Measurements from ENCODE around the gene TEAD1.

DNA sequence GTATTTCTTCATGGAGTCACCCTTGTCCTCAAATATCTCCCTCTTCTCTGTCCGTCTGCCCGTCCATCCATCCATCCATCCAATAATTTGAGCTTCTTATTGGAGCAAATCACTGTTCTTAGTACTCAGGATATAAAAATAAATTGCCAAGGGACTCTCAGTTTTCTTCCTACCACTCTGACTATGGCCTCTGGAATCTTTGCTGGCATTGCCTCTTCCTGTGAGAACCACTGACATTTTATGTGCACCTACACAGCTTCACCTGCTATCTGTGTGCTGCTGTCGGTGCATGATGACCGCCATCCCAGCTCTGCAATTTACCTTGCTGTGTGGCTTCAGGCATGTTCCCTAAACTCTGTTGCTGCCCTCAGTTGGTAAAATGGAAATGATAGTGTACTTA is 37.9 kb downstream of the TEAD1 start:
- TF ChIP-seq, protein P1, sequence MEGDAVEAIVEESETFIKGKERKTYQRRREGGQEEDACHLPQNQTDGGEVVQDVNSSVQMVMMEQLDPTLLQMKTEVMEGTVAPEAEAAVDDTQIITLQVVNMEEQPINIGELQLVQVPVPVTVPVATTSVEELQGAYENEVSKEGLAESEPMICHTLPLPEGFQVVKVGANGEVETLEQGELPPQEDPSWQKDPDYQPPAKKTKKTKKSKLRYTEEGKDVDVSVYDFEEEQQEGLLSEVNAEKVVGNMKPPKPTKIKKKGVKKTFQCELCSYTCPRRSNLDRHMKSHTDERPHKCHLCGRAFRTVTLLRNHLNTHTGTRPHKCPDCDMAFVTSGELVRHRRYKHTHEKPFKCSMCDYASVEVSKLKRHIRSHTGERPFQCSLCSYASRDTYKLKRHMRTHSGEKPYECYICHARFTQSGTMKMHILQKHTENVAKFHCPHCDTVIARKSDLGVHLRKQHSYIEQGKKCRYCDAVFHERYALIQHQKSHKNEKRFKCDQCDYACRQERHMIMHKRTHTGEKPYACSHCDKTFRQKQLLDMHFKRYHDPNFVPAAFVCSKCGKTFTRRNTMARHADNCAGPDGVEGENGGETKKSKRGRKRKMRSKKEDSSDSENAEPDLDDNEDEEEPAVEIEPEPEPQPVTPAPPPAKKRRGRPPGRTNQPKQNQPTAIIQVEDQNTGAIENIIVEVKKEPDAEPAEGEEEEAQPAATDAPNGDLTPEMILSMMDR (optimal IDR thresholded peaks at IDR 0.05 in 1 of 3, IDR thresholded peaks at IDR 0.05 in 1 of 3, conservative IDR thresholded peaks at IDR 0.05 in 1 of 3; ENCODE audit: extremely low read depth in 1 of 3, insufficient read depth in 2 of 3, low read length in 3 of 3): no peak
- TF ChIP-seq EZH2 (IDR thresholded peaks at IDR 0.05; ENCODE audit: low read length): no peak
